ENCODE measurements around the gene KPNB1.

The KPNB1 gene

DNA sequence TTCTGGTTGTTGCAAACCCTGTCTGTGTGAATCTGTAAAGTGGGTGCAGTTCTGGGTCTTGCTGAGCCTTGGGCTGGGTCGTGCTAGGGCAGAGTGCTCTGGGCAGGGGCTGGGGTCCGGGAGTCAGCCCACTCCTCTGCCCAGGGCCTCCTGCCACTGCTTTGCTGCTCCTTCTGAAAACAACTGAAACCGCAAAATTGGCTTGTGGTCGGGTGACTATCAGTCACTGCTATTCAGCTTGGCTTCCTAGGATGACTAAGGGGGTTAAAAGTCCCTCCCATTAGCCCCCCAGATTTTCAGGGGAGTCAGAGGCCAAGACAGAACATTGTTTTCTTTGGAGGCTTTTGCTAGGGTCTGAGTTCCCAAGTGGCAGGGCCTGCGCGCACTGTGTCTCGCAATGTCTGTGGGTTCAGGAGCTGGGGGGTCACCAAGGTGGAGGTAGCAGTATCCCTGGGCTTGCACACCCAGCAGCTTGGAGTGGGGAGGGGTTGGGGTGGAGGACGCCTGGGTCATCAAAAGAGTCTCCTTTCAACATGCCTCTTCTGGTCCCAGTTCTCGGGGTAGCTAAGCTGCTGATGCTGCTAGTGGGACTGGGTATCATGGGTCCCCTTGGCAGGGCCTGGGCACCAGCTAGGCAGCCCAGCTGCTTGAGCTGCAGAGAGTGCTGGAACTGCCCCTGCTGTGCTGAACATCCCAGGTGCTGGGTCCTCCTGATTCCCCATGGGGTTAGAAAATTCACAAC, 69.9 kb downstream of the KPNB1 start:
- TF ChIP-seq, protein P1, sequence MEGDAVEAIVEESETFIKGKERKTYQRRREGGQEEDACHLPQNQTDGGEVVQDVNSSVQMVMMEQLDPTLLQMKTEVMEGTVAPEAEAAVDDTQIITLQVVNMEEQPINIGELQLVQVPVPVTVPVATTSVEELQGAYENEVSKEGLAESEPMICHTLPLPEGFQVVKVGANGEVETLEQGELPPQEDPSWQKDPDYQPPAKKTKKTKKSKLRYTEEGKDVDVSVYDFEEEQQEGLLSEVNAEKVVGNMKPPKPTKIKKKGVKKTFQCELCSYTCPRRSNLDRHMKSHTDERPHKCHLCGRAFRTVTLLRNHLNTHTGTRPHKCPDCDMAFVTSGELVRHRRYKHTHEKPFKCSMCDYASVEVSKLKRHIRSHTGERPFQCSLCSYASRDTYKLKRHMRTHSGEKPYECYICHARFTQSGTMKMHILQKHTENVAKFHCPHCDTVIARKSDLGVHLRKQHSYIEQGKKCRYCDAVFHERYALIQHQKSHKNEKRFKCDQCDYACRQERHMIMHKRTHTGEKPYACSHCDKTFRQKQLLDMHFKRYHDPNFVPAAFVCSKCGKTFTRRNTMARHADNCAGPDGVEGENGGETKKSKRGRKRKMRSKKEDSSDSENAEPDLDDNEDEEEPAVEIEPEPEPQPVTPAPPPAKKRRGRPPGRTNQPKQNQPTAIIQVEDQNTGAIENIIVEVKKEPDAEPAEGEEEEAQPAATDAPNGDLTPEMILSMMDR (IDR thresholded peaks at IDR 0.05; ENCODE audit: low read depth, low read length), result no peak
- DNase-seq (ENCODE audit: extremely low read depth, low read depth), result no peak

DNA sequence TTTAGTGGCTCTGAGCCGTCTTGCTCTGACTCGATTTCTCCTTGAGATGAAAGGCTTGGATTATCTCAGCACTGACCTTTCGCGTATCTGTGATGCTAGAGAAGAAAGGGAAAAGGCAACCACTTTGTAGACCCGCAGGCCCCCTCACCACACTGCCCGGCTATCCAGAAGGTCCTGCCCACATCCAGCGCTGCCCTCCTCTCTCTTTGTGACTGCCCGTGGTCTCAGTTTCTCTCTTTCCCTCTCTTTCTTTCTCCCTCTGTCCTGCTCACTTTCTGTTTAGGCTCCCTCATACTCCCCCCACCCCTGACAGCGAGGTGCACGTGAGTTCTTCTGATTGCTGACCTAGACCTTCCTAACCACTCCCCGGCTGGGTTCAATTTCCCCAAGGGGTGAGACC, 70.5 kb downstream of the KPNB1 start:
- TF ChIP-seq, protein P1 (IDR thresholded peaks at IDR 0.05; ENCODE audit: low read depth, low read length), result no peak

DNA sequence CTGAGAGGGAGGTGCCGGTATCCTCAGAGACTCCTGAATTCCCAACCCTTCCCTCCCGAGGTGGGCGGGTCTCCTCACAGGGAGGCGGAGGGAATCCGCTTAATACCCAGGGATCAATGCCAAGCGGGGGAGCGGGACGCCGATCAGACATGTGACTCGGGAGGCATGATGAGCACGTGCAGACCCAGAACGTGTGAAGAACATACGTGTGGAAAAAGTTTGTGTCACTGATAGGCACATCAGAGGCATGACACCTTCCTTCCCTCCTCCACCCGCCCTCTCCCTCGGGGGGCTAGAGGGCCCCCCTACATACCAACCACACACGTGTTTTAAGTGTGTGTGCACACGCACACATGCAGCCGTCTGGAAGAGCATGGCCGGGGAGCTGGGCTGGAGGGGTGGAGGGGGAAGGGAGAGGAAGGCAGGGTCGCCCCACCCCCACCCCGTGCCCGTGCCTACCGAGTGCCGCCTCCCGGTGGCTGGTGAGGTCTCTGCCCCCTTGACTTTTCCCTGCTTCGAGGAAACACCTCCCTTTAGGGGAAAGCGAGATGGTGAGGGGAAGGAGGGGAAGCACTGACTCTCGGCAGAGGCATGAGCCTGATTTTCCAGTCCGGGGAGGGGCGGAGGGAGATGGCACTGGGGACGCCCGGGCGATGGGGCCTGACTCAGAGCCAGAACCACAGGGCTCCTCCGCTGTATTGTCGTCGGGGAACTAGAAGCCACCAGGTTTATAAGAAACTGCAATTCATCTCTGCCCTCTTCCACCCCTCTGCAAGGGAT, 71.2 kb downstream of the KPNB1 start:
- DNase-seq (ENCODE audit: extremely low read depth, low read depth), result no peak
- TF ChIP-seq, protein P1 (IDR thresholded peaks at IDR 0.05; ENCODE audit: low read depth, low read length), result no peak

More for the DNA sequence above, 70.5 kb downstream of the KPNB1 start:
- no peak for DNase-seq (ENCODE audit: extremely low read depth, low read depth)

DNA sequence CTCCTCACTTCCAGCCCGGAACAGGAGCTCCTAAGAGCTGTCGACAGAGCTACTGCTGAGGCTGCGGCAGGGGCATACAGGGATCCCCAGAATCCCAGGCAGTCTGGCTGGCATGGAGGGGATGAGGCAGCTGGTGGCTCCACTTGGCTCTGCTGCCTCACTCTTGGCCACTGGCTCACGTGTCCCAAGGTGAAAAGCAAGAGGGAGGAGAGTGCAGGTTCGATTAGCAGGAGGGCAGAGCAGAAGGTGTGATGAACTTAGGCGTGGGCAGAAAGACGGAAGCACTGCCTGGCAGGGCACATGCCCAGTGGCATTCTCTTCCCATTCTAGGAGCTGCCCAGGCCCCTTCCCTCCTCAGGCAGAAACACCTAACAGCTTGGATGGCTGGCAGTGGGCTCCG, 72.0 kb downstream of the KPNB1 start:
- TF ChIP-seq, protein P1 (IDR thresholded peaks at IDR 0.05; ENCODE audit: low read depth, low read length), result no peak
- DNase-seq (ENCODE audit: extremely low read depth, low read depth), result no peak

DNA sequence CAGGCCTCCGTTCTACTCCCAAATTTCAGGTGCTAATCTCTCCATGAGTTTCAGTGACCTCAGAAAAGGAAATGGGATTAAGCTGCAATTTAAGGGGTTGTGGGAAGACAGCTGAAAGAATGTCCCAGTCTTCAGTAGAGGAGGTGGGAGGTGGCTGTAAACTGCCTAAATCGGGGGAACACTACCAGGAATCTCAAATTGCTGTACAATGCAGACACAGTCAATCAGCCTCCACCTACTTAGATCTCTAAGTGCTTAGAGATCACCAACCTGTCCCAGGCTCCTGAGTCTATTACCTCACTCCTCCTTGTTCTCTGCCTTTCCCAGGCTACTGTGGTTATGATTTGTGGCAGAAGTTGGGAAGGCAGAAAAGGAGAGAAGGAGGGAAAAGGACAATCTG, 75.0 kb downstream of the KPNB1 start:
- DNase-seq (ENCODE audit: extremely low read depth, low read depth), result no peak
- TF ChIP-seq, protein P1 (IDR thresholded peaks at IDR 0.05; ENCODE audit: low read depth, low read length), result no peak

DNA sequence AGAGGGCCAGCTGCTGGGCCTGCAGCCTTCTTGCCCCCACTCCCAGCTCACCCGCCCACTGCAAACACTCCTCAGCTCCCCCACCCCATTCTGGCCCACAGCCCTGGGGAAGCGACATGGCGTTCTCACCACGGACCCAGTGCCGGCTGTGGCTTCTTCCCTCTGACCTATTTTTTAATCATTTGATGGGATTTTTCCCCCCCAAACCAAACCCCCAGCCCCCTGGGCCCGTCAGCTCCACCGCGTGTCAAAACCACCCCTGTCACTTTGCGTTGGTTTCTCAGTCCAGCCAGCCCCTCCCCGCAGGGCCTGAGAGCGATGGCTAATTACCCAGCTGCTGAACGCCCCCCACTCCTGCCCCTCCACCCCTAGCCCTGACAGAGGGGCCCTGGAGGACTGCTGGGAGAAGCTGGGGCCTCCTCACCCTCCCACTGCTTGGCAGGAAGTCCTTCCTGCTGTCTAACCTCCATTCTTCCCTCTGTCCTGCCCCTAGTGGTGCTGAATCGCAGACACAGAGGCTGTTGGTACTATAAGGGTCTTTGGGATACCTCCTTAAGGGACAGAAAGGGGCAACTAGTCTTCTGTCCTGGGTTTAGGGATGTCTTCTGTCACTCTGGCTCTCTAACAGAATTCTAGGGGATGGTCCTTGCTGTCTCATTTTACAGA, 75.9 kb downstream of the KPNB1 start:
- TF ChIP-seq, protein P1 (IDR thresholded peaks at IDR 0.05; ENCODE audit: low read depth, low read length), result no peak
- no peak for DNase-seq (ENCODE audit: extremely low read depth, low read depth)

Data from AG09319 (cell line).